ENCODE data around the gene MBLAC1. TPM values are rescaled to one million over a fixed set of nuclear protein-coding genes. Genes with fewer than 3 reads are reported as not detected.
A peak's percentile ranks its signal among the peaks of the same experiment; 100 is the strongest.

Gene MBLAC1
- total and polyA plus RNA-seq, 11 donors: 1.3 to 3.2 (median 2.0) TPM

DNA sequence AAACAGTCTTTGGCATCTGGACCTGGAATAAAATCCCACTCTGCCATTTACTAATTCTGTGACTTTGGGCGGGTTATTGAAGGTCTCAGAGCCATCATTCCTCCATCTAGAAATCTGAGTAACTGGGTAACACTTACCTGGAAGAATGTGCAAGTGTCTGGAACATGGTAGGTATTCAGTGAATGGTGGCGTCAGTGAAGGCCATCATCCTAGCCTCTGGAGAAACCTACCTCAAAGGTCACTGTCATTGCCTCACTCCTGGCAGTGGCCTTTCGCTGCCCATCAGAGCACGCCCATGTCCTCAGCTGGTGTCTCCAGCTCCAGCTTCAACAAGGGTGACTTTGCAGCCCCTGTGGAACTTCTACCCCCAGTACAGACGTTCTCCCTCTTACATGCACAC lies 37.1 kb downstream of the MBLAC1 start:
- intact Hi-C loops (cut with DNase I): no loop called here
- Histone ChIP-seq H3K36me3 (no peaks in the 10 kb centered on the region), H3K27ac (no peak overlapping the region), H3K27me3 (peaks cover 0 to 25% (median 0%) of the 10 kb centered on the region in 9 donors), H3K9me3 (no peaks in the 10 kb centered on the region), H3K4me1 (peaks cover 0 to 33% (median 6%) of the 10 kb centered on the region in 12 donors), H3K4me3 (no peak overlapping the region)
- TF ChIP-seq POLR2A (IDR thresholded peaks at IDR 0.05): no peak
- TF ChIP-seq, protein P1, sequence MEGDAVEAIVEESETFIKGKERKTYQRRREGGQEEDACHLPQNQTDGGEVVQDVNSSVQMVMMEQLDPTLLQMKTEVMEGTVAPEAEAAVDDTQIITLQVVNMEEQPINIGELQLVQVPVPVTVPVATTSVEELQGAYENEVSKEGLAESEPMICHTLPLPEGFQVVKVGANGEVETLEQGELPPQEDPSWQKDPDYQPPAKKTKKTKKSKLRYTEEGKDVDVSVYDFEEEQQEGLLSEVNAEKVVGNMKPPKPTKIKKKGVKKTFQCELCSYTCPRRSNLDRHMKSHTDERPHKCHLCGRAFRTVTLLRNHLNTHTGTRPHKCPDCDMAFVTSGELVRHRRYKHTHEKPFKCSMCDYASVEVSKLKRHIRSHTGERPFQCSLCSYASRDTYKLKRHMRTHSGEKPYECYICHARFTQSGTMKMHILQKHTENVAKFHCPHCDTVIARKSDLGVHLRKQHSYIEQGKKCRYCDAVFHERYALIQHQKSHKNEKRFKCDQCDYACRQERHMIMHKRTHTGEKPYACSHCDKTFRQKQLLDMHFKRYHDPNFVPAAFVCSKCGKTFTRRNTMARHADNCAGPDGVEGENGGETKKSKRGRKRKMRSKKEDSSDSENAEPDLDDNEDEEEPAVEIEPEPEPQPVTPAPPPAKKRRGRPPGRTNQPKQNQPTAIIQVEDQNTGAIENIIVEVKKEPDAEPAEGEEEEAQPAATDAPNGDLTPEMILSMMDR (IDR thresholded peaks at IDR 0.05): no peak
- DNase-seq (no peak), ATAC-seq (no peak)
- WGBS, 4 donors: 86 to 98% (median 92%) methylated on average over 5 of the region's 5 CpGs

GRCh38 chr7:100166317-100166940 lies 39.7 kb downstream of the MBLAC1 start:
- Histone ChIP-seq H3K4me3 (no peak overlapping the region), H3K4me1 (peaks cover 0 to 38% (median 7%) of the 10 kb centered on the region in 12 donors), H3K27me3 (peaks cover 0 to 31% (median 7%) of the 10 kb centered on the region in 9 donors), H3K36me3 (no peaks in the 10 kb centered on the region), H3K9me3 (no peaks in the 10 kb centered on the region), H3K27ac (peak overlapping the region in 1 of 12 donors; percentile 73)
- intact Hi-C loops (cut with DNase I): no loop called here
- ATAC-seq (no peak), DNase-seq (no peak)
- whole genome bisulfite sequencing, 4 donors: 63 to 78% (median 72%) methylated on average over 16 of the region's 16 CpGs
- TF ChIP-seq, protein P1 (IDR thresholded peaks at IDR 0.05): no peak
- TF ChIP-seq POLR2A (IDR thresholded peaks at IDR 0.05): no peak

DNA sequence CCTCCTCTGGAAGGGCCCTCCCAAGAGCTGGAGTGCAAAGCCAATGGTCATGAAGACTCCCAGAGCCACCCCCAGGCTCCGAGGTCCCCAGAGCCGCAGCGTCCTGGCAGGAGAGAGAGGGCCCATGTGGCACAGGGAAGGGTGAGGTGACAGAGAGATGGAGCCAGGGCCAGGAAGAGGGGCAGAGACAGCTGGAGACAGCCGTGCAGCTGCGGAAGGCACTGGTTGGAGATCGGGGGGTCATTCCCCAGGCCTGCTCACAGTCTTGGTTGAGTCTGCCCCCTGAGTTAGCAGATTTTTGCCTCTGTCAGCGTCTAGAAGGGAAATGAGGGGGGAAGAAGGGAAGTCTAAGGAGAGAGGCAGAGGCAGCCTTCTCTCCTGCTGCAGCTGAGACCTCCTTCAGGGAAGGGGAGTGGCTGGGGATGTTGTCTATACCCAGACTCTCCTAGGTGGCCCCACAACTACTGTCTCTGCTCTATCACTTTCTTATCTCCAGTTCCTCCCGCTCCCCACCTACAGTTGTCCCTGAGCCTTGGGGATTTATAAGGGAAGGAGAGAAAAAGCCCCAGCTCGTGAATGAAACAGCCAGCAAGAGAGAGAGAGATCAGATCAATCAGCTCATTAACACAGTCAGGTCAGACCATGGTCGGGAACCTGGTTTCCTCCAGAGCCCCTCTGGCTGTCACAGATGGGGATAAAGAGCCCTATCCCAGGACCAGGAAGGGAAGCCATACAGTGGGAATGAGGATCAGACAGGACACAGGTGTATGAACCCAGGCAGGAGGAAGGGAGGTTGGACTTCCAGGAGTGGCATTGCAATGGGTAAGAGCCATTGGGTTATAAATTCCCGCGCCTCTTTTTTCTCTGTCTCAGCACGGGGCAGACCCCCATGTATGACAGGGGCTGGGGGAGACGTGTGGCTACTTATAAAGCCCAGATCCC lies 40.5 kb downstream of the MBLAC1 start:
- DNase-seq (no peak), ATAC-seq (peak in 1 of 4 donors; percentile 9)
- intact Hi-C loops (cut with DNase I): no loop called here
- H3K4me1 ChIP-seq: peaks cover 0 to 43% (median 12%) of the 10 kb centered on the region in 12 donors
- H3K9me3 ChIP-seq: no peaks in the 10 kb centered on the region
- WGBS, 4 donors: 31 to 53% (median 46%) methylated on average over 14 of the region's 14 CpGs
- no peak for TF ChIP-seq POLR2A (IDR thresholded peaks at IDR 0.05)
- TF ChIP-seq, protein P1 (IDR thresholded peaks at IDR 0.05): no peak
- H3K27me3 ChIP-seq: peaks cover 0 to 39% (median 15%) of the 10 kb centered on the region in 9 donors
- peak overlapping the region in 5 of 12 donors; percentile 4 to 78 (median 73) for H3K27ac ChIP-seq
- H3K4me3 ChIP-seq: peak overlapping the region in 9 of 12 donors; percentile 43 to 69 (median 56)
- no peaks in the 10 kb centered on the region for H3K36me3 ChIP-seq

DNA sequence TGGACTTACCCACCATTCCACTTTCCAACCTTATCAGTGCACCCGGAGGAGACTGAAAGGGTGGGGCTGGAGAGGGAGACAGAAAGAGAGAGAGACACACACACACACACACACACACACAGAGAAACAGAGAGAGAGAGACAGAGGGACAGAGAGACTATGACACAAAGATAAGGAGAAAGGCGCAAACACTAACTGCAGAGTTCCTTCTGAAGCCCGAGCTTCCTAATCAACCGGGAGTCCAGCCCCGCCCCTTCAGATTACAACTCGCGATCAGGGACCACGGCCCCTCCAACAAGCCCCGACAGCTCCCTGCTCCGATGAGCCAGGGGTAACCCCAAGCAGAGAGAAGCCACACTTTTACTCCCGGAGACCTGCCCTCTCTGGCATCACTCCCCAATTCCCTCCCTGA lies 41.2 kb downstream of the MBLAC1 start:
- intact Hi-C loops (cut with DNase I): no loop called here
- ATAC-seq (peak in 3 of 4 donors; percentile 16 to 34 (median 29)), DNase-seq (peak in 1 of 5 donors; percentile 44)
- no peak for TF ChIP-seq POLR2A (IDR thresholded peaks at IDR 0.05)
- TF ChIP-seq, protein P1 (IDR thresholded peaks at IDR 0.05): no peak
- peak overlapping the region; percentile 34 to 85 (median 67) for H3K27ac ChIP-seq
- H3K4me1 ChIP-seq: peaks cover 0 to 43% (median 12%) of the 10 kb centered on the region in 12 donors
- WGBS, 4 donors: 1 to 3% (median 2%) methylated on average over 10 to 11 of the region's 11 CpGs
- peaks cover 0 to 46% (median 15%) of the 10 kb centered on the region in 9 donors for H3K27me3 ChIP-seq
- peak overlapping the region; percentile 22 to 69 (median 54) for H3K4me3 ChIP-seq
- no peaks in the 10 kb centered on the region for H3K36me3 ChIP-seq
- no peaks in the 10 kb centered on the region for H3K9me3 ChIP-seq
